ENCODE data around the gene TCHP.

TCHP gene

DNA sequence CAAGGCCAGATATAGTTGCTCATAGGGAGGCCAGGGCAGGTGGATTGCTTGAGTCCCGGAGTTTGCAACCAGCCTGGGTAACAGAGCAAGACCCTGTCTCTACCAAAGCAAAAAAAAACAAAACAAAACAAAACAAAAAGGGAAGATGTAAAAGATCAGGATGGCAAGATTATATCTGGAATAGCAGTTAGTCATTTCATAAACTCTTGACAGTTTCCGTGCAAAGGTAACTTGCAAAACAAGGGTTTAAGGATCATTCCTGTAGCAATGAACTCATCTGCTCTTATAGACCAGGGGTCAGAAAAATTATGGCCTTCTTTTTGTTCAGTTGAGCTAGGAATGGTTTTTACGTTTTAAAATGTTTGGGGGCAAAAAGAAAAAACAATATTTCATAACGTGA is 66.5 kb downstream of the TCHP start:
- no peak for DNase-seq

DNA sequence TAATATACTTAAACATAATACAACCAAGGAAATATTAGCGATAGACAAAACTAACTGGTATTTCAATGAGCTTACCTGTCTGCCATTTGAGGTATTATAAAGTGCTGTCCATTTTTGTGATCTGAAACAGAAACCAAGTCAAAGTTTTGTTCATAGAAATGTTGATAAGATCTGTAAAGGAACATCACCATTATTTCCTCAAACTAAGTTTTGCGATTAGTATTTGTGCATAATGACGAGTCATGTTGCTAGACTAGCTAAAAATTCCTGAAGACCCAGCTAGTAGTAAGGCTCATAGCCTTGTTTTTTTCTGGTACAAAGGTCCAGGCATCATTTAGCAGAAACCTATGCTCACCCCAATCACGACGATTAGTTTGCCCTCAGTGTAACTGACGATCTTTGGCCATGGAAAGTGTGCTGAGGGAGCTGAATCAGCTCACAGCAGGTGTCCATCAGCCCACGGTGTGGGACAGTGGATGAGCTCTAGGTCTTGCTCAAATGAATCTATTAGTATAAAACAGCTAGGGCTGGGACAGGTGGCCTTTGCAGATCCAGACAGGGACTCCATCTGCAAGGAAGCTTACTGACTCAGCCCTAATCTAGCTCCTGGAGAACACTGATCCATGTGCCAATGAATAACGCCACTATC is 67.4 kb downstream of the TCHP start:
- peak; percentile 34 for DNase-seq

Measured in activated CD4-positive, alpha-beta T cell treated with anti-CD3 and anti-CD28 coated beads, Interleukin-2, Interleukin-6, amounts not matched to agents 100 ng/mL and 50 ng/mL, durations not matched to agents 16 hours and 8 hours (primary cell).